ENCODE data around the gene C15orf39. TPM values are rescaled to one million over a fixed set of nuclear protein-coding genes. Genes with fewer than 3 reads are reported as not detected.

Gene C15orf39
- total RNA-seq, 1 experiment from 2014 or later, result 28.9 TPM

- H3K4me3 ChIP-seq (ENCODE audit: low read depth, low read length, poor library complexity, severe bottlenecking), result no peak overlapping the region
- H3K27me3 ChIP-seq (replicated peaks; ENCODE audit: insufficient read depth, low read depth, low read length, poor library complexity), result no peaks in the 10 kb centered on the region
- no peak for DNase-seq (ENCODE audit: low spot score)
- POLR2A ChIA-PET (ENCODE audit: low non-redundant PET), result no interaction called here
- TF ChIP-seq EZH2 (IDR thresholded peaks at IDR 0.05; ENCODE audit: borderline replicate concordance, low read depth, low read length, poor library complexity, severe bottlenecking) (no peak), CTCF (conservative IDR thresholded peaks at IDR 0.05; ENCODE audit: low read depth, low read length) (no peak)
- no peaks in the 10 kb centered on the region for H3K9me3 ChIP-seq (ENCODE audit: low read depth, low read length, poor library complexity, severe bottlenecking)
- BruUV-seq (replicated peaks), result no TSS peak
- no peak overlapping the region for H3K27ac ChIP-seq (ENCODE audit: low read depth, low read length, poor library complexity, severe bottlenecking)
- no peaks in the 10 kb centered on the region for H3K4me1 ChIP-seq (ENCODE audit: insufficient read depth, low read length, poor library complexity, severe bottlenecking)
- H3K36me3 ChIP-seq (ENCODE audit: insufficient read depth, low read length, poor library complexity, severe bottlenecking), result no peaks in the 10 kb centered on the region
- CTCF ChIA-PET, result no interaction called here
- intact Hi-C loops (cut with micrococcal nuclease; ENCODE audit: unreplicated experiment), result no loop called here
Observed at GRCh38 chr15:75174102-75174501, 27.6 kb upstream of the C15orf39 start.

GRCh38 chr15:75174729-75175128 lies 27.0 kb upstream of the C15orf39 start:
- no peak for TF ChIP-seq CTCF (conservative IDR thresholded peaks at IDR 0.05; ENCODE audit: low read depth, low read length)
- TF ChIP-seq EZH2 (IDR thresholded peaks at IDR 0.05; ENCODE audit: borderline replicate concordance, low read depth, low read length, poor library complexity, severe bottlenecking), result no peak
- no TSS peak for BruUV-seq (replicated peaks)
- no peaks in the 10 kb centered on the region for H3K27me3 ChIP-seq (replicated peaks; ENCODE audit: insufficient read depth, low read depth, low read length, poor library complexity)
- no peak overlapping the region for H3K27ac ChIP-seq (ENCODE audit: low read depth, low read length, poor library complexity, severe bottlenecking)
- intact Hi-C loops (cut with micrococcal nuclease; ENCODE audit: unreplicated experiment), result no loop called here
- ChIA-PET CTCF (no interaction called here), POLR2A (ENCODE audit: low non-redundant PET) (no interaction called here)
- DNase-seq (ENCODE audit: low spot score), result no peak
- no peak overlapping the region for H3K4me3 ChIP-seq (ENCODE audit: low read depth, low read length, poor library complexity, severe bottlenecking)
- H3K9me3 ChIP-seq (ENCODE audit: low read depth, low read length, poor library complexity, severe bottlenecking), result no peaks in the 10 kb centered on the region
- H3K4me1 ChIP-seq (ENCODE audit: insufficient read depth, low read length, poor library complexity, severe bottlenecking), result no peaks in the 10 kb centered on the region
- H3K36me3 ChIP-seq (ENCODE audit: insufficient read depth, low read length, poor library complexity, severe bottlenecking), result no peaks in the 10 kb centered on the region

- intact Hi-C loops (cut with micrococcal nuclease; ENCODE audit: unreplicated experiment), result no loop called here
- CTCF ChIA-PET, result no interaction called here
- no peak overlapping the region for H3K4me3 ChIP-seq (ENCODE audit: low read depth, low read length, poor library complexity, severe bottlenecking)
- H3K36me3 ChIP-seq (ENCODE audit: insufficient read depth, low read length, poor library complexity, severe bottlenecking), result no peaks in the 10 kb centered on the region
- no peaks in the 10 kb centered on the region for H3K4me1 ChIP-seq (ENCODE audit: insufficient read depth, low read length, poor library complexity, severe bottlenecking)
- DNase-seq (ENCODE audit: low spot score), result no peak
- BruUV-seq (replicated peaks), result no TSS peak
- POLR2A ChIA-PET (ENCODE audit: low non-redundant PET), result no interaction called here
- H3K27me3 ChIP-seq (replicated peaks; ENCODE audit: insufficient read depth, low read depth, low read length, poor library complexity), result no peaks in the 10 kb centered on the region
- no peak overlapping the region for H3K27ac ChIP-seq (ENCODE audit: low read depth, low read length, poor library complexity, severe bottlenecking)
- H3K9me3 ChIP-seq (ENCODE audit: low read depth, low read length, poor library complexity, severe bottlenecking), result no peaks in the 10 kb centered on the region
- no peak for TF ChIP-seq CTCF (conservative IDR thresholded peaks at IDR 0.05; ENCODE audit: low read depth, low read length)
- no peak for TF ChIP-seq EZH2 (IDR thresholded peaks at IDR 0.05; ENCODE audit: borderline replicate concordance, low read depth, low read length, poor library complexity, severe bottlenecking)
Observed at GRCh38 chr15:75176396-75176761, 25.3 kb upstream of the C15orf39 start.
